Measurements from ENCODE around the gene SPOP.

DNA sequence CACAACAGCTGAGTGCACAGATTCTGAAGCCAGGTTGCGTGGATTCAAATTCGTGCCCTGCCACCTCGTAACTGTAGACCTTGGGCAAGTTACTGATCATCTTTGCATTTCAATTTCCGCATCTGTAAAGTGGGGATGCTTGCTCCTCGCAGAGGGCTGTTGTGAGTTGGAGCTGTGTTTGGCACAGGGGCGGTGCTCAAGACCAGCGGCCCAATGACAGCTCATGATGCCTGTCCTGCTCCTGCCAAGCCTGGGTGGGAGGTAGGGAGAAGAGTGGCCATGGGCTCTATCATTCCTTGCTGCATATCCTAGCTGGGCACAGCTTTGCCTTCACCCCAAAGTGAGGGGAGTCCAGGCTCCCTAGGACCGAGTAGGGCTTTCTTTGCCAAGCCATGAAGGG lies 89.6 kb downstream of the SPOP start:
- TF ChIP-seq, protein P1, sequence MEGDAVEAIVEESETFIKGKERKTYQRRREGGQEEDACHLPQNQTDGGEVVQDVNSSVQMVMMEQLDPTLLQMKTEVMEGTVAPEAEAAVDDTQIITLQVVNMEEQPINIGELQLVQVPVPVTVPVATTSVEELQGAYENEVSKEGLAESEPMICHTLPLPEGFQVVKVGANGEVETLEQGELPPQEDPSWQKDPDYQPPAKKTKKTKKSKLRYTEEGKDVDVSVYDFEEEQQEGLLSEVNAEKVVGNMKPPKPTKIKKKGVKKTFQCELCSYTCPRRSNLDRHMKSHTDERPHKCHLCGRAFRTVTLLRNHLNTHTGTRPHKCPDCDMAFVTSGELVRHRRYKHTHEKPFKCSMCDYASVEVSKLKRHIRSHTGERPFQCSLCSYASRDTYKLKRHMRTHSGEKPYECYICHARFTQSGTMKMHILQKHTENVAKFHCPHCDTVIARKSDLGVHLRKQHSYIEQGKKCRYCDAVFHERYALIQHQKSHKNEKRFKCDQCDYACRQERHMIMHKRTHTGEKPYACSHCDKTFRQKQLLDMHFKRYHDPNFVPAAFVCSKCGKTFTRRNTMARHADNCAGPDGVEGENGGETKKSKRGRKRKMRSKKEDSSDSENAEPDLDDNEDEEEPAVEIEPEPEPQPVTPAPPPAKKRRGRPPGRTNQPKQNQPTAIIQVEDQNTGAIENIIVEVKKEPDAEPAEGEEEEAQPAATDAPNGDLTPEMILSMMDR (IDR thresholded peaks at IDR 0.05) = no peak
- TF ChIP-seq EP300 (IDR thresholded peaks at IDR 0.05) (no peak), POLR2A (IDR thresholded peaks at IDR 0.05) (no peak)
